Measurements from ENCODE around the gene GLT6D1. TPM values are rescaled to one million over a fixed set of nuclear protein-coding genes. Genes with fewer than 3 reads are reported as not detected.

The GLT6D1 gene
- total RNA-seq, 4 donors from 2014 or later = not detected

- no peak overlapping the region for H3K27ac ChIP-seq
- no peaks in the 10 kb centered on the region for H3K36me3 ChIP-seq
- no peak for TF ChIP-seq EP300 (IDR thresholded peaks at IDR 0.05)
- TF ChIP-seq CTCF (IDR thresholded peaks at IDR 0.05) = no peak
- no peak for TF ChIP-seq POLR2A (IDR thresholded peaks at IDR 0.05)
- no peak overlapping the region for H3K4me3 ChIP-seq
- no peaks in the 10 kb centered on the region for H3K9me3 ChIP-seq
- WGBS, 2 donors = no CpG with 5 or more reads among the region's 7 CpGs
- H3K27me3 ChIP-seq = no peaks in the 10 kb centered on the region
- no peak for DNase-seq (ENCODE audit: low spot score in 2 of 2)
- no peaks in the 10 kb centered on the region for H3K4me1 ChIP-seq
Measured at GRCh38 chr9:135587658-135588057, 51.7 kb downstream of the GLT6D1 start.

GRCh38 chr9:135586601-135587109 is 52.7 kb downstream of the GLT6D1 start:
- Histone ChIP-seq H3K4me1 (no peaks in the 10 kb centered on the region), H3K36me3 (no peaks in the 10 kb centered on the region), H3K4me3 (no peak overlapping the region), H3K9me3 (no peaks in the 10 kb centered on the region), H3K27ac (no peak overlapping the region), H3K27me3 (no peaks in the 10 kb centered on the region)
- 47 to 54% methylated on average over 7 to 15 of the region's 15 CpGs for WGBS, 2 donors
- no peak for DNase-seq (ENCODE audit: low spot score in 2 of 2)
- TF ChIP-seq CTCF (IDR thresholded peaks at IDR 0.05) (no peak), EP300 (IDR thresholded peaks at IDR 0.05) (no peak), POLR2A (IDR thresholded peaks at IDR 0.05) (no peak)

GRCh38 chr9:135584934-135585333 is 54.4 kb downstream of the GLT6D1 start:
- H3K4me1 ChIP-seq = no peaks in the 10 kb centered on the region
- H3K27ac ChIP-seq = no peak overlapping the region
- H3K27me3 ChIP-seq = no peaks in the 10 kb centered on the region
- DNase-seq (ENCODE audit: low spot score in 2 of 2) = no peak
- H3K4me3 ChIP-seq = no peak overlapping the region
- H3K36me3 ChIP-seq = no peaks in the 10 kb centered on the region
- 67 to 69% methylated on average over 16 of the region's 16 CpGs for WGBS, 2 donors
- no peak for TF ChIP-seq POLR2A (IDR thresholded peaks at IDR 0.05)
- TF ChIP-seq EP300 (IDR thresholded peaks at IDR 0.05) = no peak
- TF ChIP-seq CTCF (IDR thresholded peaks at IDR 0.05) = no peak
- no peaks in the 10 kb centered on the region for H3K9me3 ChIP-seq

- Histone ChIP-seq H3K27ac (no peak overlapping the region), H3K4me3 (no peak overlapping the region), H3K36me3 (no peaks in the 10 kb centered on the region), H3K4me1 (no peaks in the 10 kb centered on the region), H3K9me3 (no peaks in the 10 kb centered on the region), H3K27me3 (no peaks in the 10 kb centered on the region)
- DNase-seq (ENCODE audit: low spot score in 2 of 2) = no peak
- no peak for TF ChIP-seq POLR2A (IDR thresholded peaks at IDR 0.05)
- no peak for TF ChIP-seq CTCF (IDR thresholded peaks at IDR 0.05)
- no peak for TF ChIP-seq EP300 (IDR thresholded peaks at IDR 0.05)
- WGBS, 2 donors = 62 to 83% methylated on average over 4 to 5 of the region's 5 CpGs
Measured at GRCh38 chr9:135584371-135584770, 55.0 kb downstream of the GLT6D1 start.

DNA sequence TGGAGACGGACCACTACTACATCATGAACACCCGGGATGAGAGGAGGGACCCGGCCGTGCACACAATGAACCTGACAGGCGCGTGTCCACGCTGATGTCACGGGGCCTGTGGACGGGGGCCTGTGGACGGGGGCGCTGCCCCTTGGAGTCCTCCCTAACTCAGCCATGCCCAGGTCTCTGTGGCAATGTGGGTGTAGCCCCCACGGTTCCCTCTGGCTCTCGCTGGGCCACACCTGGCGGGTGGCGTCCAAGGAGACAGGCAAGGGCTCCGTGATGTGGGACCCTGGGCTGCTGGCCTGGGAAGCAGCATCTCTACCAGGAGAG is 55.7 kb downstream of the GLT6D1 start:
- no peaks in the 10 kb centered on the region for H3K4me1 ChIP-seq
- DNase-seq (ENCODE audit: low spot score in 2 of 2) = no peak
- no peaks in the 10 kb centered on the region for H3K9me3 ChIP-seq
- H3K36me3 ChIP-seq = no peaks in the 10 kb centered on the region
- H3K4me3 ChIP-seq = no peak overlapping the region
- 84 to 87% methylated on average over 16 of the region's 16 CpGs for WGBS, 2 donors
- H3K27ac ChIP-seq = no peak overlapping the region
- H3K27me3 ChIP-seq = no peaks in the 10 kb centered on the region
- TF ChIP-seq POLR2A (IDR thresholded peaks at IDR 0.05) (no peak), CTCF (IDR thresholded peaks at IDR 0.05) (no peak), EP300 (IDR thresholded peaks at IDR 0.05) (no peak)
